Esophagus muscularis mucosa (tissue), 4 donors: ENCODE results near the gene ITSN2. TPM values are rescaled to one million over a fixed set of nuclear protein-coding genes. Genes with fewer than 3 reads are reported as not detected.
"Not testable (repeated sequence)": the region's sequence is repeated elsewhere in the genome, so short reads cannot be mapped to it uniquely, and the experiment has no call there.

Experiments used
- DNase-seq: peaks from one replicate; pipeline ENCODE4 v3.0.0-alpha.2; 2017; ENCODE audit errors: extremely low spot score
- H3K27ac ChIP-seq, 4 donors: fragments of 200-600 bp; sonication (generic); replicated peaks in 1 of 4; 1 replicate in 3 of 4; 2 replicates in 1 of 4; pipeline ENCODE4 v1.5.1; 2016 to 2019; ENCODE audit warnings: mild to moderate bottlenecking in 1 of 4
- H3K27me3 ChIP-seq, 4 donors: fragments of 200-600 bp; sonication (generic); one replicate each; pipeline versions ENCODE4 v1.5.1 to v1.6.0; 2016 to 2019
- H3K36me3 ChIP-seq, 4 donors: fragments of 200-600 bp; sonication (generic); one replicate each; pipeline ENCODE4 v1.5.1; 2016 to 2019
- H3K4me1 ChIP-seq, 4 donors: fragments of 200-600 bp; sonication (generic); one replicate each; pipeline ENCODE4 v1.5.1; 2016 to 2019
- H3K4me3 ChIP-seq, 4 donors: fragments of 200-600 bp; sonication (generic); 1 replicate in 2 of 4; 2 replicates in 2 of 4; pipeline ENCODE4 v1.5.1; 2016 to 2019; ENCODE audit warnings: mild to moderate bottlenecking in 4 of 4, moderate library complexity in 1 of 4
- H3K9me3 ChIP-seq, 4 donors: fragments of 200-600 bp; sonication (generic); 1 replicate in 3 of 4; 2 replicates in 1 of 4; pipeline ENCODE4 v1.5.1; 2016 to 2019
- CTCF ChIP-seq, 3 experiments: fragments of 200-600 bp in 2 of 3; fragments of 450-650 bp in 1 of 3; sonication (generic) in 2 of 3; IDR thresholded peaks; one replicate each; pipeline ENCODE4 v1.5.1; 2017 to 2019; ENCODE audit warnings: antibody characterized with exemption in 3 of 3, mild to moderate bottlenecking in 2 of 3, moderate library complexity in 1 of 3
- EP300 ChIP-seq: sonication (generic); formaldehyde crosslinking; IDR thresholded peaks from one replicate; pipeline ENCODE4 v1.6.1; 2017; ENCODE audit warnings: antibody characterized with exemption
- POLR2A ChIP-seq: fragments of 450-650 bp; IDR thresholded peaks from one replicate; pipeline ENCODE4 v1.6.1; 2017; ENCODE audit warnings: antibody characterized with exemption, moderate library complexity, mild to moderate bottlenecking, low read depth
- POLR2AphosphoS5 ChIP-seq, 2 donors: sonication (generic); formaldehyde crosslinking; IDR thresholded peaks; one replicate each; pipeline ENCODE4 v1.6.1; 2017; ENCODE audit warnings: antibody characterized with exemption in 2 of 2
- WGBS: methylation state at CpG from one replicate; pipeline ENCODE4 v1.1.5; 2018; 5-methylcytosine and 5-hydroxymethylcytosine counted together
- intact Hi-C: fragments of 100-400 bp; cut with DNase I; formaldehyde crosslinking; loops from one replicate; pipeline ENCODE4 v1.15.1; 2023
- total RNA-seq, 4 donors: library from RNA; depleted of rRNA; stranded (reverse); fragments of >200 nt; gene quantifications; one replicate each; pipeline versions ENCODE4 v1.1.0 to v1.2.1, GENCODE V29; 2016

Gene ITSN2
- total RNA-seq, 4 donors from 2014 or later = 47.0 to 60.2 (median 53.6) TPM

GRCh38 chr2:24343225-24343882 is 17.0 kb downstream of the ITSN2 start:
- intact Hi-C loops = no loop called here
- H3K4me3 ChIP-seq = no peak overlapping the region
- WGBS = 100% methylated on average over 1 of the region's 1 CpG
- DNase-seq = no peak
- peaks cover 16 to 40% (median 23%) of the 10 kb centered on the region in 4 donors for H3K4me1 ChIP-seq
- H3K9me3 ChIP-seq = no peaks in the 10 kb centered on the region
- no peaks in the 10 kb centered on the region for H3K27me3 ChIP-seq
- no peak overlapping the region for H3K27ac ChIP-seq
- TF ChIP-seq POLR2A (no peak), POLR2AphosphoS5 (IDR thresholded peaks at IDR 0.05) (no peak), CTCF (IDR thresholded peaks at IDR 0.05) (no peak), EP300 (no peak)
- no peaks in the 10 kb centered on the region for H3K36me3 ChIP-seq

- no peak for DNase-seq
- WGBS = 94% methylated on average over 9 of the region's 9 CpGs
- Histone ChIP-seq H3K9me3 (no peaks in the 10 kb centered on the region), H3K4me3 (no peak overlapping the region), H3K4me1 (peaks cover 16 to 40% (median 24%) of the 10 kb centered on the region in 4 donors), H3K36me3 (no peaks in the 10 kb centered on the region), H3K27me3 (no peaks in the 10 kb centered on the region), H3K27ac (no peak overlapping the region)
- TF ChIP-seq CTCF (IDR thresholded peaks at IDR 0.05) (no peak), POLR2A (no peak), POLR2AphosphoS5 (IDR thresholded peaks at IDR 0.05) (no peak), EP300 (no peak)
- intact Hi-C loops = no loop called here
Measured at GRCh38 chr2:24342110-24342910, 18.0 kb downstream of the ITSN2 start.

- no peaks in the 10 kb centered on the region for H3K9me3 ChIP-seq
- H3K27me3 ChIP-seq = no peaks in the 10 kb centered on the region
- H3K4me1 ChIP-seq = peaks cover 19 to 31% (median 21%) of the 10 kb centered on the region in 4 donors
- H3K27ac ChIP-seq = no peak overlapping the region
- TF ChIP-seq POLR2AphosphoS5 (IDR thresholded peaks at IDR 0.05) (no peak), POLR2A (no peak), CTCF (IDR thresholded peaks at IDR 0.05) (no peak), EP300 (no peak)
- H3K4me3 ChIP-seq = no peak overlapping the region
- intact Hi-C loops = no loop called here
- WGBS = 89% methylated on average over 6 of the region's 6 CpGs
- H3K36me3 ChIP-seq = no peaks in the 10 kb centered on the region
- no peak for DNase-seq
Measured at GRCh38 chr2:24339856-24340262, 20.5 kb downstream of the ITSN2 start.

- H3K9me3 ChIP-seq, H3K36me3 ChIP-seq, intact Hi-C loops, DNase-seq, H3K27me3 ChIP-seq, H3K27ac ChIP-seq, H3K4me3 ChIP-seq: not testable (repeated sequence)
- peaks cover 18 to 34% (median 22%) of the 10 kb centered on the region in 4 donors for H3K4me1 ChIP-seq
- 87% methylated on average over 9 of the region's 9 CpGs for WGBS
Measured at GRCh38 chr2:24339098-24339497, 21.2 kb downstream of the ITSN2 start.

- Histone ChIP-seq H3K27ac (no peak overlapping the region), H3K4me3 (no peak overlapping the region), H3K36me3 (no peaks in the 10 kb centered on the region), H3K4me1 (peaks cover 6 to 36% (median 26%) of the 10 kb centered on the region in 4 donors), H3K27me3 (no peaks in the 10 kb centered on the region), H3K9me3 (no peaks in the 10 kb centered on the region)
- TF ChIP-seq CTCF (IDR thresholded peaks at IDR 0.05) (no peak), EP300 (no peak), POLR2AphosphoS5 (IDR thresholded peaks at IDR 0.05) (no peak), POLR2A (no peak)
- intact Hi-C loops = no loop called here
- 69% methylated on average over 1 of the region's 1 CpG for whole genome bisulfite sequencing
- DNase-seq = no peak
Measured at GRCh38 chr2:24337890-24338289, 22.4 kb downstream of the ITSN2 start.
